ENCODE measurements around the gene NMRAL1.
A peak's percentile ranks its signal among the peaks of the same experiment; 100 is the strongest.

NMRAL1 gene

GRCh38 chr16:4486126-4486893 lies 11.9 kb upstream of the NMRAL1 start:
- Histone ChIP-seq H3K4me1 (ENCODE audit: control insufficient read depth, insufficient read depth, low read length) (no peaks in the 10 kb centered on the region), H3K4me3 (ENCODE audit: low read length in 2 of 2) (no peak overlapping the region), H3K27ac (ENCODE audit: low read length) (no peak overlapping the region), H3K27me3 (ENCODE audit: control insufficient read depth in 1 of 2, insufficient read depth in 2 of 2, low read length in 2 of 2) (no peaks in the 10 kb centered on the region), H3K36me3 (ENCODE audit: control insufficient read depth in 2 of 2, insufficient read depth in 2 of 2, low read length in 2 of 2) (peaks cover 4% of the 10 kb centered on the region in 2 donors), H3K9ac (ENCODE audit: low read length in 2 of 2) (peak overlapping the region in 1 of 2 donors; percentile 21), H3K9me3 (ENCODE audit: control insufficient read depth in 2 of 2, low read length in 2 of 2) (no peaks in the 10 kb centered on the region)

- Histone ChIP-seq H3K4me3 (ENCODE audit: low read length in 2 of 2) (no peak overlapping the region), H3K27ac (ENCODE audit: low read length) (no peak overlapping the region), H3K27me3 (ENCODE audit: control insufficient read depth in 1 of 2, insufficient read depth in 2 of 2, low read length in 2 of 2) (no peaks in the 10 kb centered on the region), H3K9me3 (ENCODE audit: control insufficient read depth in 2 of 2, low read length in 2 of 2) (no peaks in the 10 kb centered on the region), H3K36me3 (ENCODE audit: control insufficient read depth in 2 of 2, insufficient read depth in 2 of 2, low read length in 2 of 2) (peaks cover 0 to 4% of the 10 kb centered on the region in 2 donors), H3K4me1 (ENCODE audit: control insufficient read depth, insufficient read depth, low read length) (no peaks in the 10 kb centered on the region), H3K9ac (ENCODE audit: low read length in 2 of 2) (no peak overlapping the region)
Observed at GRCh38 chr16:4481963-4482362, 7.5 kb upstream of the NMRAL1 start.

- no peaks in the 10 kb centered on the region for H3K27me3 ChIP-seq (ENCODE audit: control insufficient read depth in 1 of 2, insufficient read depth in 2 of 2, low read length in 2 of 2)
- H3K4me1 ChIP-seq (ENCODE audit: control insufficient read depth, insufficient read depth, low read length): no peaks in the 10 kb centered on the region
- H3K4me3 ChIP-seq (ENCODE audit: low read length in 2 of 2): no peak overlapping the region
- no peaks in the 10 kb centered on the region for H3K9me3 ChIP-seq (ENCODE audit: control insufficient read depth in 2 of 2, low read length in 2 of 2)
- H3K27ac ChIP-seq (ENCODE audit: low read length): no peak overlapping the region
- H3K9ac ChIP-seq (ENCODE audit: low read length in 2 of 2): no peak overlapping the region
- H3K36me3 ChIP-seq (ENCODE audit: control insufficient read depth in 2 of 2, insufficient read depth in 2 of 2, low read length in 2 of 2): peaks cover 0 to 4% of the 10 kb centered on the region in 2 donors
Observed at GRCh38 chr16:4481526-4481925, 7.1 kb upstream of the NMRAL1 start.

DNA sequence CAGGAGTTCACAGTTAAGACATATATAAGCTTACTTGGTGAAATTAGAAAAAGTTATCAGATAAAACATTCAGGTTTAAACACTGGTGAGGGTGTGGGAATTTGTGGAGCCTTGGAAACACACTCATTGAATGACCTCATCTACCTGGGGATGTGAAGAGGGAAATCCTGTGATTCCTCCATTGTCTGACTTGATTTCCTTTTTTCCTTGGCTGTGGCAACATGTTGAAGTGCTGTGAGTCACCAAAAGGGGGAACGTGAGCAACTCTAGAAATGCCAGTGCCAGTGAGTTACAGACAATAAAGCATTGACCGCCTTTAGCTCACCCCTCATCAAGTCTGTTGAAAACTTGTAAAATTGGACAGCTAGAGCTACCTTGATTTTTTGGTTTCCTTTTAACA lies 3.5 kb upstream of the NMRAL1 start:
- H3K27me3 ChIP-seq (ENCODE audit: control insufficient read depth in 1 of 2, insufficient read depth in 2 of 2, low read length in 2 of 2): no peaks in the 10 kb centered on the region
- no peaks in the 10 kb centered on the region for H3K36me3 ChIP-seq (ENCODE audit: control insufficient read depth in 2 of 2, insufficient read depth in 2 of 2, low read length in 2 of 2)
- no peaks in the 10 kb centered on the region for H3K9me3 ChIP-seq (ENCODE audit: control insufficient read depth in 2 of 2, low read length in 2 of 2)
- no peak overlapping the region for H3K4me3 ChIP-seq (ENCODE audit: low read length in 2 of 2)
- no peak overlapping the region for H3K9ac ChIP-seq (ENCODE audit: low read length in 2 of 2)
- no peak overlapping the region for H3K27ac ChIP-seq (ENCODE audit: low read length)
- peaks cover 15% of the 10 kb centered on the region for H3K4me1 ChIP-seq (ENCODE audit: control insufficient read depth, insufficient read depth, low read length)

DNA sequence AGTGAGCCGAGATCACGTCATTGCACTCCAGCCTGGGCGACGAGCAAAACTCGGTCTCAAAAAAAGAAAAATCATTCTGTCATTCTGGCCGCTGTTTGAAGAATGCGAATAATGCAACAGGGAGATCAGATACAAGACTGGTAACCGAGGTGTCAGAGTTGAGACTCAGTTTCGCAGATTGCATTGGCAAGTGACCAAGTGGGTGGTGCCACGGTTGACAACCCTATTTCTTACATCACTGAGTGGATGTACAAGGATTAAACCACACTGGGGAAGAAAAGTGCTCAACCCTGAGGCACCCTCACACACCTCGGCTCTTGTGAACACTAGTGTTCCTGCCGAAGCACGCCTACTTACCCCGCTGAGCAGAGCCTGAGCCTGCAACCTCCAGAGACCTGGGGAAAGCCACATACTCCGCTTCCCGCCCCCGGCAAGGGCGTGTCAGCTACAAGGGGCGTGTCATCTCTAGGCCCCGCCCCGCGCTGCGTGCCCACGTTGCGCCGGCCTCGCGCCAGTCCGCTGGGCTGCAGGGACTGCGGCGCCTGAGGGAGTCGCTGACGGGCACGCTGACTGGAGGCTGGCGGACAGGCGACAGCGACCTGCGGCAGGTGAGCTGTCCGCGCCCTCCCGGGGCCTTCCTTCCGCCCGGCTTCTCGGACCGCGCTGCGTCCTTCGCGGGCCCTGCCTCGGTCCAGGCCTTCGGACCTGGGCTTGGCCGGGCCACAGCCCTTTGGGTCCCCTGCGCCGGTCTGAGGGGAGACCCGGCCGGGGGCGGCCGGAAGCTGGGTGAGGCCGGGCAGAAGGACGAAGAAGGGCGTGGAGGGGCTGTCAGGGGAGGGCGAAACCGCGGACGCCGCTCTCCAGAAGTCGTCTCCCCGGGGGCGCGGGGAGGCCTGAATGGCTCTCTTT lies 1.7 kb upstream of the NMRAL1 start, which contains the start of gene HMOX2:
HMOX2 (plus strand) TSS at position 519 of the 909 bp plus-strand sequence. CDS start 29,127 bp downstream, outside the sequence.
- peak within 1 kb of the TSS; percentile 60 to 72 for H3K9ac ChIP-seq (ENCODE audit: low read length in 2 of 2)
- no peak within 1 kb of the TSS for H3K27ac ChIP-seq (ENCODE audit: low read length)
- peaks cover 15% of the 10 kb centered on the region for H3K4me1 ChIP-seq (ENCODE audit: control insufficient read depth, insufficient read depth, low read length)
- H3K9me3 ChIP-seq (ENCODE audit: control insufficient read depth in 2 of 2, low read length in 2 of 2): no peaks in the 10 kb centered on the region
- no peaks in the 10 kb centered on the region for H3K27me3 ChIP-seq (ENCODE audit: control insufficient read depth in 1 of 2, insufficient read depth in 2 of 2, low read length in 2 of 2)
- peak within 1 kb of the TSS; percentile 77 to 94 for H3K4me3 ChIP-seq (ENCODE audit: low read length in 2 of 2)
- no peaks in the 10 kb centered on the region for H3K36me3 ChIP-seq (ENCODE audit: control insufficient read depth in 2 of 2, insufficient read depth in 2 of 2, low read length in 2 of 2)

DNA sequence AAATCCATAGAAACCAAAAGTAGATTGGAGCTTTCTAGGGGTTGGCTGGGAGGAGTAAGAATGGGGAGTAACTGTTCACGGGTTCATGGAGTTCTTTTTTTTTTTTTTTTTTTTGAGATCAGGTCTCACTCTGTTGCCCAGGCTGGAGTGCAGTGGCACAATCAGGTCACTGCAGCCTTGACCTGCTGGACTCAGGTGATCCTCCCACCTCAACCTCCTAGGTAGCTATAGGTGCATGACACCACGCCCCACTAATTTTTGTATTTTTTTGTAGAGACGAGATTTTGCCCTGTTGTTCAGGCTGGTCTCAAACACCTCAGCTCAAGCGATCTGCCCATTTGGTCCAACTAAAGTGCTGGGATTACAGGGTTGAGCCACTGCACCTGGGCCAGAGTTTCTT lies 1.5 kb downstream of the NMRAL1 start:
- no peak overlapping the region for H3K9ac ChIP-seq (ENCODE audit: low read length in 2 of 2)
- H3K4me1 ChIP-seq (ENCODE audit: control insufficient read depth, insufficient read depth, low read length): peaks cover 15% of the 10 kb centered on the region
- H3K27ac ChIP-seq (ENCODE audit: low read length): no peak overlapping the region
- H3K36me3 ChIP-seq (ENCODE audit: control insufficient read depth in 2 of 2, insufficient read depth in 2 of 2, low read length in 2 of 2): peaks cover 0 to 6% of the 10 kb centered on the region in 2 donors
- H3K9me3 ChIP-seq (ENCODE audit: control insufficient read depth in 2 of 2, low read length in 2 of 2): no peaks in the 10 kb centered on the region
- H3K4me3 ChIP-seq (ENCODE audit: low read length in 2 of 2): no peak overlapping the region
- no peaks in the 10 kb centered on the region for H3K27me3 ChIP-seq (ENCODE audit: control insufficient read depth in 1 of 2, insufficient read depth in 2 of 2, low read length in 2 of 2)

GRCh38 chr16:4471869-4472268 lies 2.6 kb downstream of the NMRAL1 start:
- H3K4me3 ChIP-seq (ENCODE audit: low read length in 2 of 2): no peak overlapping the region
- H3K4me1 ChIP-seq (ENCODE audit: control insufficient read depth, insufficient read depth, low read length): peaks cover 15% of the 10 kb centered on the region
- H3K27me3 ChIP-seq (ENCODE audit: control insufficient read depth in 1 of 2, insufficient read depth in 2 of 2, low read length in 2 of 2): no peaks in the 10 kb centered on the region
- no peaks in the 10 kb centered on the region for H3K9me3 ChIP-seq (ENCODE audit: control insufficient read depth in 2 of 2, low read length in 2 of 2)
- no peak overlapping the region for H3K27ac ChIP-seq (ENCODE audit: low read length)
- peaks cover 0 to 7% of the 10 kb centered on the region in 2 donors for H3K36me3 ChIP-seq (ENCODE audit: control insufficient read depth in 2 of 2, insufficient read depth in 2 of 2, low read length in 2 of 2)
- no peak overlapping the region for H3K9ac ChIP-seq (ENCODE audit: low read length in 2 of 2)

DNA sequence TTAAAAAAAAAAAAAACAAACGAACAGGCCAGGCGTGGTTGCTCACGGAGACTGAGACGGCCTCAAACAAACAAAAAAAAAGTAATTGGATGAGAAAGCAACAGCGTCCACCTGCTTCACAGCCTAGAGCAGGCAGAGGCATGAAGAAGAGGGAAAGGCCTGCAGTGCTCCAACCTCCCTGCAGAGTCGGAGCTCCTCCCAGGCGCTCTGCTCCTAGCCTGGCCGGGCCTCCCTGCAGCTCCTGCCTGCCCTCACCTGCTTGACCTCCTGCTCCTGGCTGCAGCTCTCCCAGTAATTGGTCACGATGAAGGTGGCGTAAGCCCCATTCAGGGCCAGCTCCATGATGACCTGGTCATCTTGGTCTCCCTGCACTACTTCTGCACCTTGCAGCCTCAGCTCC lies 5.5 kb downstream of the NMRAL1 start:
- H3K36me3 ChIP-seq (ENCODE audit: control insufficient read depth in 2 of 2, insufficient read depth in 2 of 2, low read length in 2 of 2): peaks cover 1 to 21% of the 10 kb centered on the region in 2 donors
- H3K9ac ChIP-seq (ENCODE audit: low read length in 2 of 2): no peak overlapping the region
- H3K27ac ChIP-seq (ENCODE audit: low read length): no peak overlapping the region
- H3K9me3 ChIP-seq (ENCODE audit: control insufficient read depth in 2 of 2, low read length in 2 of 2): no peaks in the 10 kb centered on the region
- H3K27me3 ChIP-seq (ENCODE audit: control insufficient read depth in 1 of 2, insufficient read depth in 2 of 2, low read length in 2 of 2): no peaks in the 10 kb centered on the region
- no peak overlapping the region for H3K4me3 ChIP-seq (ENCODE audit: low read length in 2 of 2)
- peaks cover 3% of the 10 kb centered on the region for H3K4me1 ChIP-seq (ENCODE audit: control insufficient read depth, insufficient read depth, low read length)

GRCh38 chr16:4467916-4468315 lies 6.5 kb downstream of the NMRAL1 start:
- peaks cover 9 to 27% of the 10 kb centered on the region in 2 donors for H3K36me3 ChIP-seq (ENCODE audit: control insufficient read depth in 2 of 2, insufficient read depth in 2 of 2, low read length in 2 of 2)
- no peak overlapping the region for H3K9ac ChIP-seq (ENCODE audit: low read length in 2 of 2)
- H3K27ac ChIP-seq (ENCODE audit: low read length): no peak overlapping the region
- no peaks in the 10 kb centered on the region for H3K27me3 ChIP-seq (ENCODE audit: control insufficient read depth in 1 of 2, insufficient read depth in 2 of 2, low read length in 2 of 2)
- no peak overlapping the region for H3K4me3 ChIP-seq (ENCODE audit: low read length in 2 of 2)
- no peaks in the 10 kb centered on the region for H3K9me3 ChIP-seq (ENCODE audit: control insufficient read depth in 2 of 2, low read length in 2 of 2)
- no peaks in the 10 kb centered on the region for H3K4me1 ChIP-seq (ENCODE audit: control insufficient read depth, insufficient read depth, low read length)

GRCh38 chr16:4465977-4466779 lies 8.2 kb downstream of the NMRAL1 start:
- no peaks in the 10 kb centered on the region for H3K9me3 ChIP-seq (ENCODE audit: control insufficient read depth in 2 of 2, low read length in 2 of 2)
- no peak overlapping the region for H3K9ac ChIP-seq (ENCODE audit: low read length in 2 of 2)
- H3K27me3 ChIP-seq (ENCODE audit: control insufficient read depth in 1 of 2, insufficient read depth in 2 of 2, low read length in 2 of 2): no peaks in the 10 kb centered on the region
- peaks cover 9 to 28% of the 10 kb centered on the region in 2 donors for H3K36me3 ChIP-seq (ENCODE audit: control insufficient read depth in 2 of 2, insufficient read depth in 2 of 2, low read length in 2 of 2)
- H3K27ac ChIP-seq (ENCODE audit: low read length): no peak overlapping the region
- no peaks in the 10 kb centered on the region for H3K4me1 ChIP-seq (ENCODE audit: control insufficient read depth, insufficient read depth, low read length)
- H3K4me3 ChIP-seq (ENCODE audit: low read length in 2 of 2): no peak overlapping the region
